Activated T-cell treated with anti-CD3 and anti-CD28 coated beads, Interleukin-2, amount 50 U/mL, for 4 hours (primary cell): ENCODE measurements around the gene AUNIP. TPM values are rescaled to one million over a fixed set of nuclear protein-coding genes. Genes with fewer than 3 reads are reported as not detected.

Experiments
- ATAC-seq, 2 donors: fragments of 200-7000 bp; cut with Tn5 transposase; one replicate each; pipeline ENCODE4 v1.10.0; 2021
- DNase-seq: peaks from one replicate; pipeline ENCODE4 v3.0.0-alpha.2; 2020
- H3K27me3 Mint-ChIP-seq: one replicate; pipeline ENCODE4 v1.8.0; 2021; ENCODE audit warnings: low read depth, mixed read lengths
- H3K36me3 Mint-ChIP-seq: one replicate; pipeline ENCODE4 v1.8.0; 2022; ENCODE audit warnings: mixed read lengths; ENCODE audit not compliant: insufficient read depth
- H3K4me1 Mint-ChIP-seq: one replicate; pipeline ENCODE4 v1.8.0; 2021; ENCODE audit warnings: low read depth, mixed read lengths
- H3K4me3 Mint-ChIP-seq: one replicate; pipeline ENCODE4 v1.8.0; 2021; ENCODE audit warnings: mild to moderate bottlenecking, moderate library complexity, mixed read lengths
- H3K9me3 Mint-ChIP-seq: one replicate; pipeline ENCODE4 v1.8.0; 2021; ENCODE audit warnings: mixed read lengths
- total RNA-seq, 3 donors: library from RNA; stranded (reverse); gene quantifications; one replicate each; pipeline ENCODE4 v1.2.1, GENCODE V29; 2021

Gene AUNIP
- total RNA-seq, 3 donors from 2014 or later, result 4.1 to 4.6 (median 4.5) TPM

DNA sequence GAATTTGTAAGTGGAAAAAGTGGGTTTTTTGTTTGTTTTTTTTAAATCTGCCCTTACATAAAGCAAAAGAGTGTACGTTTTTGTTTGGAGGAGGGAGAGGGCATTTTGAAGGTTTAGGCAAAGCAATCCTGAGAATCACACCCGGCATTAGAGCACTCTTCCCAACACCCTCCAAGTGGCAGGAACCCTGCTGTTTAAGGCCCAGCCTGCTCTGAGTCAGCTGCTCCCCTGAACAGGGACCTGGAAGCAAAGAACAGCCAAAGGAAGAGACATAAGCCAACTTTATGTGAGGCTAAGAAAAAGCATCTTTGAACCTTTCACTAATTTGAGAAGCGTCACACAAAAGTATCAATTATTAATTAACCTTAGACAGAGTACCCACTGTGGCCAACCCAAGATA lies 22.6 kb downstream of the AUNIP start:
- peaks cover 8% of the 10 kb centered on the region for H3K9me3 Mint-ChIP-seq
- no peak overlapping the region for H3K4me3 Mint-ChIP-seq
- DNase-seq, result no peak
- H3K27me3 Mint-ChIP-seq, result no peaks in the 10 kb centered on the region
- peaks cover 2% of the 10 kb centered on the region for H3K4me1 Mint-ChIP-seq
- H3K36me3 Mint-ChIP-seq, result peaks cover 17% of the 10 kb centered on the region
- ATAC-seq, result no peak

DNA sequence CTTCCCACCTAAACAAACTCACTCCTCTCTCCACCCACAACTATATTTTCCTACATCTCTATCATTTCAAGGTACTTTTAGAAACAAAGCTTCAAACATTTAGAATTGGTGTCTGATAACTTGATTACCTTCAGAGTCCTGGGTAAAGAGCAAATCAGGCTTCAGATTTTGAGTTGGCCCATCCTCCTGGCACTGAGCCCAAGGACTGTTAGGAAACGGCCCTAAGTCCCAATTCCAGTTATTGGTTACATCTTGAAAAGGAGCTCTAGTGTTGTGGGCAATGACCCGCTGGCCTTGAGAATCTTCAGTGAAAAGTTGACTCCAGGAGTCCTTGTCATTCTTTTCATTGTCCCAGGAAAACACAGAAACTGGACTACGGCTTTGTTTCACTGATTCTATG lies 24.4 kb downstream of the AUNIP start:
- H3K4me3 Mint-ChIP-seq, result no peak overlapping the region
- peaks cover 1% of the 10 kb centered on the region for H3K9me3 Mint-ChIP-seq
- no peak for ATAC-seq
- peaks cover 8% of the 10 kb centered on the region for H3K4me1 Mint-ChIP-seq
- H3K27me3 Mint-ChIP-seq, result no peaks in the 10 kb centered on the region
- peaks cover 31% of the 10 kb centered on the region for H3K36me3 Mint-ChIP-seq
- no peak for DNase-seq

DNA sequence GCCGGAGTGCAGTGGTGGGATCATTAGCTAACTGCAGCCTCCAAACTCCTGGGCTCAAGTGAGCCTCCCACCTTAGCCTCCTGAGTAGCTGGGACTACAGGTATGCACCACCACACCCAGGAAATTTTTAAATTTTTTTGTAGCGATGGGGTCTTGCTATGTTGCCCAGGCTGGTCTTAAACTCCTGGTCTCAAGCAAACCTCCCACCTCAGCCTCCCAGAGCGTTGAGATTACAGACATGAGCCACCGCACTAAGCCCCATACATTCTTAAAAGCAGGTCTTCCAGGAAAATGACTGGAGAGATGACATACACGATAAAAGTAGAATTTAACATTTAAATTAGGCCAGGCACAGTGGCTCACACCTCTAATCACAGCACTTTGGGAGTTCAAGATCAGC lies 26.1 kb downstream of the AUNIP start:
- Mint-ChIP-seq H3K9me3 (no peaks in the 10 kb centered on the region), H3K4me3 (no peak overlapping the region), H3K36me3 (peaks cover 40% of the 10 kb centered on the region)

DNA sequence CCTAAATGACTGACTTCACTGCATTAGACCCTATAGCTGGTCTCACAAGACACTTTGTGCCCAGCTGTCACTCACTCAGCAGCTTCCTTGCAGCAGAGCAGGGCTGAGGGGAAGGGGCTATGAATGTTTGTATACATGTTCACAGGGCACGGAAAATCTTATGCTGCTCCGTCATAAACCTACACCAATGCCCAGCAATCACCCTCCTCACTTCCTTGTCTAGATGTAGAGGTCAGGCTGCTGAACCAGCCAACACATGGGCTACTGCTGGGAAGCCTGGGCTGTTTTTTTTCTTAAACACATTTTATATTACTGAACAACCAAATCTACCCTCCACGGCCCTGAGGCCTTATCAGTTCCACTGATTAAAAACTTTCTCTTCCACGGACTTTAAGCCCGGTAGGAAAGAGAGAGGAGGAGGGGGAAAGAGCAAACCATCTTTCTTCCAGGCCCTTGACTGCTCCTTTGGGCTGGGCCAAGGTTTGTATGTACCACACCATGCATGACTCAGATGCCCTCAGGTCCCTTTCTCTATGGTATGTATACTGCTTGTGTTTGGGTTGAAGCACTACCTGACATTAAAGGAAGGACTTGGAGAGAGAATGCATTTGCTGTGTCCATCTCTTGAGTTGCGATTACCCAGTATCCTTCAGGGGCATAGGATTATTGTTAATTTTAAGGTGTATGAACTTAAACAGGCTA lies 26.8 kb downstream of the AUNIP start:
- DNase-seq (no peak), ATAC-seq (no peak)
- H3K27me3 Mint-ChIP-seq, result no peaks in the 10 kb centered on the region
- no peak overlapping the region for H3K4me3 Mint-ChIP-seq
- H3K4me1 Mint-ChIP-seq, result peaks cover 8% of the 10 kb centered on the region
- peaks cover 44% of the 10 kb centered on the region for H3K36me3 Mint-ChIP-seq
- no peaks in the 10 kb centered on the region for H3K9me3 Mint-ChIP-seq

More for the DNA sequence above, 26.1 kb downstream of the AUNIP start:
- H3K27me3 Mint-ChIP-seq, result no peaks in the 10 kb centered on the region
- DNase-seq (no peak), ATAC-seq (no peak)
- H3K4me1 Mint-ChIP-seq, result peaks cover 8% of the 10 kb centered on the region

DNA sequence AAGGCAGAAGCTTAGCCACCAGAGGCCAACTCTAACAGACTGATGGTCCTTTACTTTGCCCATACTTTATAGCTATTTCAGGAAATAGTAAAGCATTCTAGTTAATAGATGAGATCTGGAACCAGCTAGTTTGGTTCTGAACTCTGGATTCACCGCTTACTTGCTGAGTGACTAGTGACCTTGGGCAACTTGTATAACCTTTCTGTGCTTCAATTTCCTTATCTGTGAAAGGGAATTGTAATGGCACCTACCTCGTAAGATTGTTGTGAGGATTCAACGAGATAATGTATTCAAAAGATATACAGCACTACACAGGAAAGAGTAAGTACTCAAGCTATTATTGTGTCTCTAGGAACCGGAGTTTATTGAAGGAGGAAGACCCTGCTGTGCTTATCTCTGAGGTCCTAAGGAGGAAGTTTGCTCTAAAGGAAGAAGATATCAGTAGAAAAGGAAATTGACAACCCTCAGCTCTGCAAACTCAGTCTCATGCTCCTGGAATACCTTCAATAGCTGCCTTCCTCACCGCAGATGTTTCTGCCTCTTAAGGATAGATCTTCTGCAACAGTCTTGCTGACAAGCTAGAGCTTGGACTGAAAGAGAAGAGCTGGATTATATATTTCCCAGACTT lies 27.6 kb downstream of the AUNIP start:
- Mint-ChIP-seq H3K4me3 (no peak overlapping the region), H3K27me3 (no peaks in the 10 kb centered on the region), H3K9me3 (no peaks in the 10 kb centered on the region), H3K4me1 (peaks cover 8% of the 10 kb centered on the region), H3K36me3 (peaks cover 48% of the 10 kb centered on the region)
- no peak for DNase-seq
- ATAC-seq, result no peak

DNA sequence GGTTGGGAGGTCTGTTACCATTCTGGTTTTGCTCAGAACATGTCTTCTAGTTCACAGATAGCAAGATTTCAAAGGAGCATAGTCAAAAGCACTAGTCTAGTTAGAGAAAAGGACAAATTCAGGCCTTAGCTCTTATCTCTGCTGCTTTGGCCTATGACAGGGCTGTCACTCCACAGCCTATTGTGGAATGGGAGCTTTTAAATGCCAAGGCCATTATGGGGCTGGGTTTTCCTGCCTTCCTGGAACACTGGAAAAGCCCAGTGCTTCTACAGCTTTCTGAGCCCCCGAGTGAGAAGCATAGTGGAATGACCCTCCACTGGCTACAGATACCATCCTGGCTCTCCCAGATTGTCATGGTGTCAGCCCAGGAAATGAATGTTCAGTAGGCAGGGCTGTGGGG lies 30.2 kb downstream of the AUNIP start:
- Mint-ChIP-seq H3K36me3 (peaks cover 46% of the 10 kb centered on the region), H3K9me3 (no peaks in the 10 kb centered on the region), H3K4me3 (no peak overlapping the region), H3K27me3 (no peaks in the 10 kb centered on the region), H3K4me1 (peaks cover 8% of the 10 kb centered on the region)
- ATAC-seq, result no peak
- DNase-seq, result no peak

DNA sequence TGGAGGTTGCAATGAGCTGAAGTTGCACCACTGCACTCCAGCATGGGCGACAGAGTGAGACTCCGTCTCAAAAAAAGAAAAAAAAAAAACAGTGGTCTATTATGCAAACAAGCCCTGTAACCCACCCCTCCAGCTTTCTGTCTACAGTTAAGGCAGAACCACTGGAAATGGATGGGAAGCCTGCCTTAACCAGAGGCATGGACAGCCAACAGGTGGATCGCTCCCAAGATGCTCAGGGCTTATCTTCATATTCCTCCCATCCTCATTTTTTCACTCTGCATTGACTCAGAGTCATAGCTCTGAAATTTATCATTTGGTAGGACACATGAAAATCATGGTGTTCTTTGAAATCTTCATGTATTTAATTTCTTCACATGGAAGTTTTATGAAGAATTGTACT lies 30.8 kb downstream of the AUNIP start:
- Mint-ChIP-seq H3K9me3 (no peaks in the 10 kb centered on the region), H3K4me3 (no peak overlapping the region), H3K27me3 (no peaks in the 10 kb centered on the region), H3K4me1 (peaks cover 8% of the 10 kb centered on the region), H3K36me3 (peaks cover 44% of the 10 kb centered on the region)
- no peak for DNase-seq
- no peak for ATAC-seq

DNA sequence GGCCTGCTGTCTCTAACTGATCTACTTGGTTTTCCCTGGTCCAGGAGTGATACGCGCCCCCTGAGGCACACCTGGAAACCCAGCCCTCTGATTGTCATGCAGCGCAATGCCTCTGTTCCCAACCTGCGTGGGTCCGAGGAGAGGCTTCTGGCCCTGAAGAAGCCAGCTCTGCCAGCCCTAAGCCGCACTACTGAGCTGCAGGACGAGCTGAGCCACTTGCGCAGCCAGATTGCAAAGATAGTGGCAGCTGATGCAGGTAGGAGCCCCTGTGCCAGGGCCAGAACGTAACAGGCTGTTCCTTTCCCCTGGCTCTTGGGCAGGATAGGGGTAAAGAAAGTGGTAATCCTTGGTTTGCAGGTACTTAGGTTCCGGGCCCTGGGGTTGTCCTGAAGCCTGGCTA lies 32.7 kb downstream of the AUNIP start:
- Mint-ChIP-seq H3K36me3 (peaks cover 38% of the 10 kb centered on the region), H3K4me3 (no peak overlapping the region), H3K4me1 (peaks cover 11% of the 10 kb centered on the region), H3K9me3 (no peaks in the 10 kb centered on the region), H3K27me3 (no peaks in the 10 kb centered on the region)
- DNase-seq (no peak), ATAC-seq (no peak)

DNA sequence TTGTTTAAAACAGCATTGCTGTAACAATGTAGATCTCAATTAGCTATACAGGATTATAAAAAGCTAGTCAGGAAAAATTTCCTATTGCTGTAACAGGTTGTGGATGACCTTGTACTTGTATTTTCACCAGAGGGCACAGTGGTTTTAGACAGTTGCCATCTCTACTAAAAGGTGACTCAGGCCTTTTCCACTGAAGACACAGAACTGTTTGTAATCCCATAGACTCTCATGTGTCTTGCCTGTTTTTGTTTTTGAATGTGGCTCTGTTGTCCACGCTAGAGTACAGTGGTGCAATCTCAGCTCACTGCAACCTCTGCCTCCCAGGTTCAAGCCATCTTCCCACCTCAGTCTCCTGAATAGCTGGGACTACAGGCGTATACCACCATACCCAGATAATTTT lies 33.7 kb downstream of the AUNIP start:
- DNase-seq (no peak), ATAC-seq (no peak)
- Mint-ChIP-seq H3K4me3 (no peak overlapping the region), H3K9me3 (no peaks in the 10 kb centered on the region), H3K27me3 (no peaks in the 10 kb centered on the region), H3K4me1 (peaks cover 16% of the 10 kb centered on the region), H3K36me3 (peaks cover 30% of the 10 kb centered on the region)

DNA sequence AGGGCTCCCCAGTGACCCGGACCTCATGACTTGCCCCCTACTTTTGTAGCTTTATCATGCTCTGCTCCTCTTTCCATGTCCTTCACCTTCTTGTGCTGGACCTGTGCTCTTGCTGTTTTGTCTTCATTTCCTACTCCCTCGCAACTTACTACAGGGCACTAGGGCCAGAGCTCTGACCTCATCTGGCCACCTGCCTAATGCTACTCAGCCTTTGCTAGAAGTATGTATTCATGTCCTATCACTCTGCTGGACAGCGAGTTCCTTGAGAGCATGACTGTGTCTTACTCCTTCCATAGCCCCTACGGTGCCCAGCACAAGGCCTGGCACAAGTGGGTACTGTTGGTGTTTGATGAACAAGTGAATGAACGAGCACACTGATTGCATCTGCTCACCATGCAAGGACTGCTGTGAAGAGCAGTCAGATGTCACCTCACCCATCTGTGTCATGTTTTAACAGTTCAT lies 37.6 kb downstream of the AUNIP start:
- H3K9me3 Mint-ChIP-seq, result no peaks in the 10 kb centered on the region
- DNase-seq, result no peak
- peaks cover 33% of the 10 kb centered on the region for H3K4me1 Mint-ChIP-seq
- H3K27me3 Mint-ChIP-seq, result no peaks in the 10 kb centered on the region
- peak overlapping the region; percentile 87 for H3K4me3 Mint-ChIP-seq
- H3K36me3 Mint-ChIP-seq, result peaks cover 9% of the 10 kb centered on the region
- no peak for ATAC-seq

DNA sequence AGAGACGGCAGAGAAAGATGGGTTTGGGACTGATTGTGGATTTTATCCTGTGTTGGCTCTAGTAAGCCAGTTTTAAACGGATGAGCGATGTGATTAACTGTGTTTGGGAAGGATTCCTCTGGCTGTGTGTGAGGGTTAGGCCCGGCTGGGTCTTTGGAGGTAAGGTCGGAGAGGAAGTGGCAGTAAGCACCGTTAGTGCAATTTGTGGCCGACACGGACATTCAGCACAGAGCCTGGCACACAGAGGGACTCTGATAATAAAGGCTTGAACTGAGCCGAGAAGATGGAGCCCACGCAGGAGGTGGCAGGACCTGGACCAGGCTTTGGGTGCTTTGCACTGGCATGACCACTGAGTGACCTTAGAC lies 38.2 kb downstream of the AUNIP start:
- no peaks in the 10 kb centered on the region for H3K9me3 Mint-ChIP-seq
- peaks cover 6% of the 10 kb centered on the region for H3K36me3 Mint-ChIP-seq
- ATAC-seq, result no peak
- H3K4me1 Mint-ChIP-seq, result peaks cover 33% of the 10 kb centered on the region
- no peaks in the 10 kb centered on the region for H3K27me3 Mint-ChIP-seq
- peak overlapping the region; percentile 87 for H3K4me3 Mint-ChIP-seq
- no peak for DNase-seq

DNA sequence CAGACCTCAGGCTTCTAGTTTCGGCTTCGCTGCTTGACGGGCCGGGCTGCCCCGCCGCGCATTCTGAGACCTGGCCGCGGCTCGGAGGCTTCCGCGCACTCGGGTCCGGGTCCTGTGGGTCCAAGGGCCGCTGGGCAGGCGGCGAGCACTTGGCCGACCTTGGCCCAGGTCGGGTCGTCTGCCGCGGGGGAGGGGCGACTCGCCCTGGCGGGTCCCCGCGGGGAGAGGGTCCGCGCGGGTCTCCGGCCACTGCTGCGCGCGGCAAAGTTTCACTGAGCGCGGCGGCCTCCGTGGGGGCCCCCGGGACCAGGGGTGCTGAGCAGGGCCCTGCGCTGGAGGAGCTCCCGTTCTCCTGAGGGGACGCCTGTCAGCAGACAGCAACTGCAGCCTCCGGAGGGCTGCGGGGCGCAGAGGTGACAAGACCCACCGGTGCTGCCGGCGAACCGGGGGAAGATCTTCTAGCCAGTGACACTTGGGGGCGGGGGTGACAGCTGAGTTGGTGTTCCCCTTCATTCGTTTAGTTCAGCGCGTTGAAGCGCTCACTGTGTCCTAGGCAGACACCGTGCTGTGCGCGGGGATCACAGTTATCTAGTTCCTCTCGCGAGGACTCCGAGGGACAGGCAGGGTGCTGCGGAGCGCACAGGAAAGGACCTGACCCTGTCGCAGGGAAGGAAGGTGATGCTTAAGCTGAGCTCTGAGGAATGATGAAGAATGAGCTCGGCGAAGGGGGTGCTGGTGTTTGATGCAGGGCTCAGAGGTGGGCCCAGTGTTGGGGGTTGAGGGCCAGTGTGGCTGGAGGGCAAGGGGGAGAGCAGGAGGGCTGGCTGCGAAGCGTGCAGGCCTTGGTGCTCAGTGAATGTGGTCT lies 38.8 kb downstream of the AUNIP start:
- Mint-ChIP-seq H3K27me3 (no peaks in the 10 kb centered on the region), H3K4me3 (peak overlapping the region; percentile 90), H3K4me1 (peaks cover 33% of the 10 kb centered on the region), H3K36me3 (peaks cover 4% of the 10 kb centered on the region), H3K9me3 (no peaks in the 10 kb centered on the region)
- ATAC-seq (peak; percentile 71), DNase-seq (peak; percentile 61)

DNA sequence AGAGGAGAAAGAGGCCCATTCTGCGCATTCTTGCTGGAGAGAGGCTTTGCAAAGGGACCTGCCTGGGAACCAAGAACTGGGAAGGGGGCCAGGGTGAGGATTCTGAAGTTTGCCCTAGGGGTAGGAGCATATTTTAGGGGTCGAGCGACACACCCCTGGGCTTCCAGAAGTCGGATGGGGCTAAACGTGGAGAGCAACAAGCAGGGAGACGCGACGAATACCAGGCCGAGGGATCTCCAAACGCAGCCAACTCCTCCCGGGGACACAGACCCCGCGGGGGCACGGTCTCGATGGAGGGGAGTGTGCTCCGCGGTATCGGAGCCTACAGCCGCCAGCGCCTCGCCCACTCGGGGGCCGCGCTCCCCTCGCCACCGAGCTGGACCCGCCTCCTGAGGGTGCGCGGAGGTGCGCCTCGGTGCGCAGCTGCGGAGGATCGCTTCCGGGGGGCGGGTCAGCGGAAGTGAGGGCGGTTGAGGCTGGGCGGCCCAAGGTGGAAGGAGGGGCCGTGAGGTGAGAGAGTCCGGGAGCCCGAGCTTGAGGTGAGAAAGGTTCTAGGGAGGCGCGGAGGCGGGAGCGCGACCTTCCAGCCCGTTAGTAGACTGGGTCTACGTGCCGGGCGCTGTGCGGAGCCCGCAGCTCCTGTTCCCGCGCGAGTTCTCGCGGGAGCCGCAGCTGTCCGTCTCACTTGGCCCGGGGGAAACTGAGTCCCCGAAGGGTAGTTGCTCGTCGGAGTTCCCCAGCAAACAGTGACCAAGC lies 39.6 kb downstream of the AUNIP start, which contains the start of gene MTFR1L:
TSS of gene MTFR1L (plus strand) at position 464 of the 756 bp plus-strand sequence. CDS start 3,151 bp downstream, outside the sequence.
- no peaks in the 10 kb centered on the region for H3K27me3 Mint-ChIP-seq
- ATAC-seq (peak; percentile 90 to 91), DNase-seq (peak; percentile 92)
- H3K4me1 Mint-ChIP-seq, result peaks cover 33% of the 10 kb centered on the region
- H3K36me3 Mint-ChIP-seq, result peaks cover 4% of the 10 kb centered on the region
- H3K4me3 Mint-ChIP-seq, result peak within 1 kb of the TSS; percentile 90
- no peaks in the 10 kb centered on the region for H3K9me3 Mint-ChIP-seq

DNA sequence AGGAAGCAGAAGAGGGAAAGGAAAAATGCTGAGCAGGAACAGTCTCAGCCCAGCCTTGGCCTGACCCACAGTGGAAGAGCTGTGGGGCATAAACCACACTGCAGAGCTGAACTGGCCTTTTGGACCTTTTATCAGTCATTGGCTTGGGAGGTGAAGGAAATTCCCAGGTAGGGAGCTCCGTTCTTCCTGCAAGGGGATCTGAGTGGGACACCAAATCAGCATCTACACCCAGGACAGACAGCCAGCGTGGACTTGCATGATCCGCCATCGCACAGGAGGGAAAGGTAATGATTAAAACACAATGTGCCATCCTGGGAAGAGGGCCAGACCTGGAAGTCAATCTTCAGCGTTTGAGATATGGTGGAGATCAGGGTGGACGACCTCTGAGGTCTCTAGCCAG lies 40.7 kb downstream of the AUNIP start:
- ATAC-seq, result no peak
- no peaks in the 10 kb centered on the region for H3K36me3 Mint-ChIP-seq
- H3K4me1 Mint-ChIP-seq, result peaks cover 33% of the 10 kb centered on the region
- no peaks in the 10 kb centered on the region for H3K9me3 Mint-ChIP-seq
- no peak for DNase-seq
- H3K27me3 Mint-ChIP-seq, result no peaks in the 10 kb centered on the region
- H3K4me3 Mint-ChIP-seq, result peak overlapping the region; percentile 90
